Left kidney (tissue), 1 donor: ENCODE measurements around the gene RHOXF2B. TPM values are rescaled to one million over a fixed set of nuclear protein-coding genes. Genes with fewer than 3 reads are reported as not detected.

Source experiments
- polyA plus RNA-seq: library from polyadenylated mRNA; unstranded; fragments of 120-200 nt; gene quantifications from one replicate; pipeline ENCODE4 v1.2.1, GENCODE V29; 2013; ENCODE audit not compliant: insufficient read length

RHOXF2B gene
- polyA plus RNA-seq, 1 donor = not detected

Other genes with a start within 250 kb of the RHOXF2B start
- gene UPF3B, start 224.7 kb downstream of the RHOXF2B start, polyA plus RNA-seq = 41.7 TPM
- 10.9 TPM for gene RNF113A, start 206.0 kb downstream of the RHOXF2B start, polyA plus RNA-seq
- 127 TPM for gene NDUFA1, start 205.9 kb downstream of the RHOXF2B start, polyA plus RNA-seq
- gene AKAP14, start 181.8 kb downstream of the RHOXF2B start, polyA plus RNA-seq = 0.55 TPM
- 17.0 TPM for gene NKAP, start 133.9 kb downstream of the RHOXF2B start, polyA plus RNA-seq
- gene RHOXF1, start 38.2 kb upstream of the RHOXF2B start, polyA plus RNA-seq = 3.0 TPM
- 0.12 TPM for gene RHOXF2, start 80.9 kb upstream of the RHOXF2B start, polyA plus RNA-seq
- 27.0 TPM for gene ZBTB33, start 173.1 kb upstream of the RHOXF2B start, polyA plus RNA-seq
- gene TMEM255A, start 233.8 kb upstream of the RHOXF2B start, polyA plus RNA-seq = 0.27 TPM